IgD-negative memory B cell (primary cell): ENCODE results near the gene CPE. TPM values are rescaled to one million over a fixed set of nuclear protein-coding genes. Genes with fewer than 3 reads are reported as not detected.

ENCODE experiments used
- polyA plus RNA-seq: library from polyadenylated mRNA; unstranded; fragments of 300-500 nt; fragmentation: Illumina TruSeq; gene quantifications from one replicate; pipeline ENCODE4 v1.2.3, GENCODE V29; 2021

The CPE gene
- polyA plus RNA-seq, 1 donor from 2014 or later, result not detected

Other genes with a start within 250 kb of the CPE start
- gene KLHL2, start 171.4 kb upstream of the CPE start, polyA plus RNA-seq, result 4.0 TPM
- gene MSMO1, start 51.3 kb upstream of the CPE start, polyA plus RNA-seq, result 22.5 TPM